HFFc6 (cell line): ENCODE data around the gene TAGLN3. TPM values are rescaled to one million over a fixed set of nuclear protein-coding genes. Genes with fewer than 3 reads are reported as not detected.

Experiments used
- DNase-seq: peaks from one replicate; pipeline ENCODE4 v3.0.0-alpha.2; 2018
- H3K27ac Mint-ChIP-seq: 2 replicates; pipeline ENCODE4 v1.8.0; 2020; ENCODE audit warnings: mild to moderate bottlenecking, mixed read lengths
- H3K27me3 Mint-ChIP-seq: 2 replicates; pipeline ENCODE4 v1.8.0; 2021; ENCODE audit warnings: mild to moderate bottlenecking, moderate library complexity, mixed read lengths; ENCODE audit not compliant: insufficient read depth
- H3K36me3 Mint-ChIP-seq: 2 replicates; pipeline ENCODE4 v1.8.0; 2021; ENCODE audit warnings: low read depth, mixed read lengths
- H3K4me1 Mint-ChIP-seq: 2 replicates; pipeline ENCODE4 v1.8.0; 2020; ENCODE audit warnings: low read depth, mixed read lengths
- H3K4me3 Mint-ChIP-seq: 2 replicates; pipeline ENCODE4 v1.8.0; 2020; ENCODE audit warnings: mild to moderate bottlenecking, moderate library complexity, mixed read lengths
- H3K9me3 Mint-ChIP-seq: 2 replicates; pipeline ENCODE4 v1.8.0; 2020; ENCODE audit warnings: mild to moderate bottlenecking, mixed read lengths
- CTCF ChIP-seq: fragments of 200-600 bp; sonication (generic); IDR thresholded peaks from 2 replicates; pipeline ENCODE4 v1.5.0; 2021; ENCODE audit warnings: antibody characterized with exemption, mild to moderate bottlenecking
- total RNA-seq, 6 experiments: library from RNA; stranded (reverse); fragmentation: NEBNext Ultra II Directional; extraction: Animal tissue kit (Norgen Biotek cat#: 25700); gene quantifications; 2 replicates in 1 of 6; 3 replicates in 5 of 6; pipeline ENCODE4 v1.2.3, GENCODE V29; 2021

The TAGLN3 gene
- total RNA-seq, 6 experiments from 2014 or later, result 0.26 to 0.63 (median 0.43) TPM; not detected in 3

GRCh38 chr3:112041321-112041720 lies 42.6 kb downstream of the TAGLN3 start:
- Mint-ChIP-seq H3K4me1 (peaks cover 16% of the 10 kb centered on the region), H3K27ac (no peak overlapping the region), H3K9me3 (peaks cover 5% of the 10 kb centered on the region; the same call in 1 of the 2 replicates), H3K4me3 (no peak overlapping the region), H3K27me3 (no peaks in the 10 kb centered on the region; the same call in 1 of the 2 replicates), H3K36me3 (peaks cover 5% of the 10 kb centered on the region; the same call in 1 of the 2 replicates)
- TF ChIP-seq CTCF, result no peak
- DNase-seq, result no peak

GRCh38 chr3:112042842-112043280 lies 44.1 kb downstream of the TAGLN3 start:
- Mint-ChIP-seq H3K4me3 (no peak overlapping the region), H3K4me1 (peaks cover 27% of the 10 kb centered on the region), H3K9me3 (no peaks in the 10 kb centered on the region), H3K36me3 (no peaks in the 10 kb centered on the region), H3K27me3 (no peaks in the 10 kb centered on the region; the same call in 1 of the 2 replicates), H3K27ac (no peak overlapping the region)
- no peak for TF ChIP-seq CTCF
- DNase-seq, result no peak

GRCh38 chr3:112043621-112044201 lies 45.0 kb downstream of the TAGLN3 start:
- Mint-ChIP-seq H3K36me3 (no peaks in the 10 kb centered on the region), H3K4me3 (no peak overlapping the region), H3K4me1 (peaks cover 24% of the 10 kb centered on the region), H3K27ac (no peak overlapping the region), H3K27me3 (no peaks in the 10 kb centered on the region; the same call in 1 of the 2 replicates), H3K9me3 (no peaks in the 10 kb centered on the region)
- peak; percentile 98 for TF ChIP-seq CTCF
- DNase-seq, result peak; percentile 63

GRCh38 chr3:112046599-112046998 lies 47.9 kb downstream of the TAGLN3 start:
- Mint-ChIP-seq H3K4me1 (peaks cover 11% of the 10 kb centered on the region), H3K9me3 (no peaks in the 10 kb centered on the region), H3K36me3 (no peaks in the 10 kb centered on the region), H3K27me3 (no peaks in the 10 kb centered on the region), H3K27ac (no peak overlapping the region), H3K4me3 (no peak overlapping the region)
- no peak for TF ChIP-seq CTCF
- peak; percentile 31 for DNase-seq

GRCh38 chr3:112047264-112047663 lies 48.5 kb downstream of the TAGLN3 start:
- no peaks in the 10 kb centered on the region for H3K36me3 Mint-ChIP-seq
- H3K4me1 Mint-ChIP-seq, result peaks cover 11% of the 10 kb centered on the region

More at GRCh38 chr3:112047264-112047663, 48.5 kb downstream of the TAGLN3 start:
- Mint-ChIP-seq H3K27me3 (no peaks in the 10 kb centered on the region), H3K9me3 (no peaks in the 10 kb centered on the region), H3K27ac (no peak overlapping the region), H3K4me3 (no peak overlapping the region)
- TF ChIP-seq CTCF, result no peak
- no peak for DNase-seq
